HG02678 (cell line): ENCODE measurements around the gene ACKR2.

ENCODE experiments used
- ATAC-seq: cut with Tn5 transposase; IDR thresholded peaks from one replicate; pipeline ENCODE4 v1.9.1; 2021; ENCODE audit warnings: mild to moderate bottlenecking, moderate library complexity; ENCODE audit not compliant: unreplicated experiment

ACKR2 gene

DNA sequence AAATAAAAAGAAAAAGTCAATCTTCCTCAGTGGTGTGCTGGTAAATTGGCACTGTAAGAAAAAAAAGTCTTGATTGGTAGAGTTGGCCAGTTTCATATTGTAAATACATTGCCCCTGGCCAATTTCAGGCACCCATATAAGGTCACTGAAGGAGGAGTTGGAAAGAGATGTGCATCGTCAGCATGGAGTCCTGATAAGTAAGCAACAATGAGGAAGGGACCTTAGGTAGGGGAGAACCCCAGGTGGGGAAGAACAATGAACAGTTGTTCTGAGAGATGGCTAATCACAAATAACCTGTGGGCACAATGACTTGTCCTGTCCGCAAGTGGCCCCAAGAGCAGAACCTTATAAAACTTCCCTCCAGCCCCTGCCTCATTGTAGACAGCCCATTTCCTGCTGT lies 75.1 kb downstream of the ACKR2 start:
- ATAC-seq = no peak

DNA sequence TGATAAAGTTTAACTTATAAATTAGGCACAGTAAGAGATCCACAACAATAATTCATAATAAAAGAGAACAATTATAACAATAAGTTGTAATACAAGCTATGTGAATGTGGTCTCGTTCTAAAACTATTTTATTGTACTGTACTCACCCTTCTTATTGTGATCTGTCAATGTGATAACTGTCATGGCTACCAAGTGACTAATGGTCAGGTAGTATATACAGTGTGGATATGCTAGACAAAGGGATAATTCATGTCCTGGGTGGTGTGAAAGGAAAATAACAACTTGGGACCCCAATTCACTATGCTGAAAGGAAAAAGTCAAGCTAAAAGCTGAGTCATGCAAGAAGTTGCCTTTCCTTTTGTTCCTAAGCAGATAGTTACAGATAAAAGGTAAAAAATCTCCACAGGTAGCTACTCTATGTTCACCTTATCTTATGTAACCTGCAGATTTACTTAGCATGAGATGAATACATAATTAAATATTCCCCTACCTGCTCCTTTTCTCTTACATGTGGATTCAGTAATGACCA lies 77.1 kb downstream of the ACKR2 start:
- no peak for ATAC-seq

DNA sequence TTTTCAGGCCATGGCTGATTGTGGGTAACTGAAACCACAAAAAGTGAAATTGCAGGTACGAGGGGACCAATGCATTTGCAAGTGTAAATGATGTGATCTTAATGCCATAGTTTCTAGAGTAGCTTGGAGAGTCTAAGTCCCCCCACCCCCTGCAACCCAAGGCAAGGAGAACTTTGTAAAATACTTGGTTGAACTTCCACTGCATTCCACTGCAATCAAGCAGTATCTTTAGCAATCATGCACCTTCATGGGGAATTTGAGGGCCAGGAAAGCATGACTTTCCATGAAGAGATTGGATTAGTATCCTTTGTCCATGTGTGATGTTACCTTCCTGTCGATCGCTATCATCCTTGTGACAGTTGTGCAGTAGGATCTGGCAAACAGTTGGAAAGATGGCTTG lies 77.8 kb downstream of the ACKR2 start:
- no peak for ATAC-seq

DNA sequence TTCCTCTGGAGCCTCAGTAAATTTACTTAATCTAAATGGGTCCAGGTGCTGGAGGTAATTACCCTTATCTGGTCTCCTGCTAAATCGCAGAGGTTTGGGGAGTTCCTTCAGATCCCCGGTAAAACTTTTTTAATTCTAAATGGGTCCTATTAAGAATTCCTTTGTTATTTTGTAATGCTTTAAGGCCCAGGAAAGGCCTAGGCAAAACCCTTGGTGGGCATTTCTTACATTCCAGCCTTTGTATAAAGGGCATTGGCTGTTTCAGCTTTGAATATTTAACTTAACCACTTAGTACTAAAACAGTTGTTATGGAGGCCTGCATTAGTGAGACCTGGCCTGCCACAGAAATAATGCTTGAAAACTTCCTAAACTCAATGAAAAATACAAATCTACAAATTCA lies 81.8 kb downstream of the ACKR2 start:
- no peak for ATAC-seq

DNA sequence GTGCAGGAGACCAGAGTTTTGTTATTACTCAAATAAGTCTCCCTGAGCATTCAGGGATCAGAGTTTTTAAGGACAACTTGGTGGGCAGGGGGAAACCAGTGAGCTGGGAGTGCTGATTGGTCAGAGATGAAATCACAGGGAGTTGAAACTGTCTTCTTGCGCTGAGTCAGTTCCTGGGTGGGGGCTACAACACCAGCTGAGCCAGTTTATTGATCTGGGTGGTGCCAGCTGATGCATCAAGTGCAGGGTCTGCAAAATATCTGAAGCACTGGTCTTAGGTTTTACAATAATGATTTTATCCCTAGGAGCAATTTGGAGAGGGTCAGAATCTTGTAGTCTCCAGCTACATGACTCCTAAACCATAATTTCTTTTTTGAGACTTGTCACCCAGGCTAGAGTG lies 82.9 kb downstream of the ACKR2 start:
- ATAC-seq = no peak

DNA sequence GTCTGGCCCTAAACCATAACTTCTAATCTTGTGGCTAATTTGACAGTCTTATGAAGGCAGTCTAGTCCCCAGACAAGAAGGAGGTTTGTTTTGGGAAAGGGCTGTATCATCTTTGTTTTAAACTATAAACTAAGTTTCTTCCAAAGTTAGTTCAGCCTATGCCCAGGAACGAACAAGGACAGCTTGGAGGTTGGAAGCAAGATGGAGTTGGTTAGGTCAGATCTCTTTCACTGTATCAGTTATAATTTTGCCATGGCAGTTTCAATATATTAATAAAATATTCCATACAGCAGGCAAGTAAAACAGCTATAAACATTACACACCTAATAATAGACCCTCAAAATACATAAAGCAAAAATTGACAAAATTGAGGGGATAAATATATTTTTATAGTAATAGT lies 83.6 kb downstream of the ACKR2 start:
- ATAC-seq = no peak

DNA sequence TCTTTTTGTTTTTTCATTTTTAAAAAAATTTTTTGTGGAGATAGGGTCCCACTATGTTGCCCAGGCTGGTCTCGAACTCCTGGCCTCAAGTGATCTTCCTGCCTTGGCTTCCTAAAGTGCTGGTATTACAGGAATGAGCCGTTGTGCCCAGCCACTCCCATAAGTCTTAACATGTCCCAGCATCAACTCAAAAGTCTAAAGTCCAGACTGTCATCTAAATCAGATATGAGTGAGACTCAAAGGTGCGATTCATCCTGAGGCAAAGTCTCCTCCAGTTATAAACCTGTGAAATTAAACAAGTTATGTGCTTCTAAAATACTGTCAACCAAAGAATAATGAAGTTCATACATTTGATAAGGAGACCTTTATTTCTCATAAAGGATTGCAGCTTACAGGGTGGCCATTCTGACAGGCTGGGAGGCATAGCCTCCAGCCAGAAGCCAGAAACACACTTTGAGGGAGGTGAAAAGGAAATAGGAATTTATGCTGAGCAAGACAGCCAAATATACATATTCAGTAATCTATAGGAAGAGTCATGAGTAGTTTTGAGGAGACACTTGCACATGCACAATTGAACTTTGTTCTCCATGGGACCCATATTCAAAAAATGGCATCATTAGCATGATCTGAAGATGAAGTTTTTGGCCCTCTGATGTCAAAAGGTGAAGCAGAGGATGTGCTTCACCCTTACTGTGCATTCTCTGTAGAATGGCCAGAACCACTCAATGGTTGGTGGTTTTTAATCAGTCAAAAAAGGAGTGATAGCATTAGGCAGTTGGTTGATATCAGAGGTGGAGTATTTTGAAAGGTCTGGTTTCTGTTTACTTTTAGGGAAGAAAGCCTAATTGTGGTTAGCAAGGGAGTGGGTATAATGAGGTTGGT lies 85.7 kb downstream of the ACKR2 start:
- no peak for ATAC-seq

DNA sequence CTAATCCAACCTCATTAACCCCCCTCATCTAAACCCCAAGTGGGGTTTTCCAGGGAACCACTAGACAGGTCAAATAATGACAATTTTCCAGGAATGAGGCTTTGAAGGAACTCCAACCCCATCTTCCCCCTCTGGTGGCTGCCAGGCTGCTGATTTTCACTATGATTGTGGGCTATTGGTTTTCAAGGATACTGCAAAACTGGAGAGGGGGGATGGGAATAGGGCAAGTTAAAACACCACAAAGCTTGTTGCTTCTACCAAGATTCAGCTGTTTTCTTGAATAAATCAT lies 86.3 kb downstream of the ACKR2 start:
- no peak for ATAC-seq

DNA sequence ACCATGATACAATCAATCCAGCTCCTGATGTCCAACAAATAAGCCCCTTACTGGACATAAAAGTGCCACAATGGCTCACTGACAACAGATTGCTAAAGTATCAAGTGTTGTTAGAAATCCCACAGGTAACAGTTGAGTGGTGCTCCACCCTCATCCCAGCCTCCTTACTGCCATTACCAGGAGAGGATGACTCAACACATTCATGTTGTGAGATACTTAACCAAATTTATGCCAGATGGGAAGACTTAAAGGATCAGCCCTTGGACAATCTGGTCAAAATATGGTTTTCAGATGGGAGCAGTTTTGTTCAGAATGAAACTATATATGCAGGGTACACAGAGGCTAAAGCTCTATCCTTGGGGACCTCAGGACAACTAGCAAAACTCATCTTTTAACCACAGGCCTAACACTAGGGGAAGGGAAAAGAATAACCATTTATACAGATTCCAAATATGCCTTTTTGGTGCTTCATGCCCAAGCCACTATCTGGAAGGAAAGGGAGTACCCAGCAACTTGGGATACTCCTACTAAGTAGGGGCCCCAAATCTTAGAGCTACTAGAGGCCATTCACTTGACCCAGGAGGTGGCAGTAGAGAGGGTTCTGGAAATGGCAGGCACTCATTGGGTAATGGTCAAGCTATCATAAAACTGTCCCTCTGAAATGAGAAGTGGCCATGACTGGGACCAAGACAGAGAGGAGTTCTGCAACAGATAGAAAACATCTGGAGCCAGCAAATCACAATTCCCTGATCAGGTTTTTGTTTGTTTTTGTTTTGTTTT lies 89.8 kb downstream of the ACKR2 start:
- ATAC-seq = no peak

DNA sequence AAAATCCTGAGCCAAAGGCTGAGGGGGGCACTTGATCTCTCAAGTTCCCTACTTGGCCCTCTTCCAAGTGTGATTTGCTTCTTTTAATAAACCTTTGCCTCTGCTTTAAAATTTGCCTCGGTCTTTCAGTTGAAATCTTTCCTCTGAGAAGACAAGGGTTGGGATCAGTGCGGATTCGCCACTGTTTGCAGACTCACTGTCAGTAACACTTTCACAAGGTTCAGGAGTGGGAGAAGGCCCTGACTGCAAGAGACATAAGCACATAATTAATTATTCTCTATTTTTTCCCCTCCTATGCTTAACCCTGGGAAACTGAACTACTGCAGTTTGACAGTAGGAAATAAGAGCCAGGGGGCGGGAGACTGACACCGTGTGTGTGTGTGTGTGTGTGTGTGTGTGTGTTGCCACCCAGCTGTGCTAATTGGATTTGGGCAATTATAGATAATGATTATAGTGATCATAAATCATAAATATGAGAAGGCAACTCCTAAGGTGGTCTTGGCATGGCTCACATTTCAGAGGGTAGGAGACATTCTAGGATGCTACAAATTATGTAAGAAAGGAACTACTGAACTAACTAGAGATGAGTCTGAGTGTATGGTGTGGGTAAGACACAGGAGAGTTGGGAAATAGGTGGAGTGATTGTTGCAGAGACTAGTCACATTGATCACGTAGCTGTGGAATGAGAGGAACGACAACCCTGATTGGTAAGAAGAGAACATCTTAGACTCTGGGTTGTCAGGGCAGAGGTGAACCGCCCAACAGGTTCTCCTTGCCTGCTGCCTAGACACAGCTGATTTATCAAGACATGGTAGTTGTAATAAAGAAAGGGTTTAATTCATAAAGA lies 91.2 kb downstream of the ACKR2 start:
- ATAC-seq = no peak

DNA sequence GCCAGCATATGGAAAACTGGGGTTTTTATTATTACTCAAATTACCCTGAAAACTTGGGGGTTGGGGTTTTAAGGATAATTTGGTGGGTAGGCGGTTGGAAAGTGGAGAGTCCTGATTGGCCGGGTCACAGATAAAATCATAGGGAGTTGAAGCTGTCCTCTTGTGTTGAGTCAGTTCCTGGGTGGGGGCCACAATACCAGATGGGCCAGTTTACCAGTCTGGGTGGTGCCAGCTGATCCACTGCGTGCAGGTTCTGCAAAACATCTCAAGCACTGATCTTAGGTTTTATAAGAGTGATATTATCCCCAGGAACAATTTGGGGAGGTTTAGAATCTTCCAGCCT lies 91.8 kb downstream of the ACKR2 start:
- no peak for ATAC-seq

DNA sequence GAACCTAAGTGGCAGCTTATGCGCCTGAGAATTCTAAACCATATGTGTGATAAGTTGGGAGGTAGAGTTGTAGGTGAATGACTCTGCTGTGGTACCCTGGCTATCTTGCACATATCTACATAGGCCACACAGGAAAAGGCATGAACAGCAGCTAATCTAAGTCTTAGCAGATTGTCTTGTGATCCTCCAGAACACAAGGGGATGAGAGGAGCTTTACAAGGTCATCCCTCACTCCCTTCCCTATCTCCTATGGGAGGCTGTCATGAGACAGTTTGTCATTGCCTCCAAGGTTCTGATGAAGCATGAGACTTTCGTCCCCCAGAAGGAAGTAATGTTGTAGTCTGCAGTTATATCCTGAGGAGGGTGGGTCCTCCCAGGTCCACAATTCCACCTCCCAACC lies 93.0 kb downstream of the ACKR2 start:
- no peak for ATAC-seq

DNA sequence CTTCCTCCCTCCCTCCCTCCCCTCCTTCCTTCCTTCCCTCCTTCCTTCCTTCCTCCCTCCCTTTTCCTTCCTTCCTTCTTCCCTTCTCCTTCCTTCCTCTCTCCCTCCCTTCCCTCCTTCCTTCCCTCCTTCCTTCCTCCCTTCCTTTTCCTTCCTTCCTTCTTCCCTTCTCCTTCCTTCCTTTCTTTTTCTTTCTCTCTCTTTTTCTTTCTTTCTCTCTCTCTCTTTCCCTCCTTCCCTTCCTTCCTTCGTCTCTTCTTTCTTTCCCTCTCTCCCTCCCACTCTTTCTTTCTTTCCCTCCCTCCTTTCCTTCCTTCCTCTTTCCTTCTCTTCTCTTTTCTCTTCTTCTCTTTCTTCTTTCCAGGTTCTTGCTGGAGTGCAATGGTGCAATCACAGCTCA lies 94.8 kb downstream of the ACKR2 start:
- ATAC-seq = no peak

DNA sequence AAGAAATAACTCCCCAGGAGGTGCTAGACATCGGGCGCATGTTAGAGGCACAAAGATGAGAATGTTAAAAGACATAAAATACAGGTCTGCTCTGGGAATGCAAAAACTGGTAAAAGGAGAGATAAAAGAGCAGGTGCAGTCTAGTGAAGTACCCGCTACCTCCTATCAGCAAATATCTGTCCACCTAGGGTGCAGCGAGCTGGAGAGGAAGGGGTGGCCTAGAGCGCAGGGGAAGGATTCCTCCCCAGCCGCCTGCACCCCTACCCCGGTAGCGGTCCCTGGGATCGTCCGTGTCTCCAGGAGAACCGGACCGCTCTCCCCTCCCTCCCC lies 96.5 kb downstream of the ACKR2 start:
- ATAC-seq = no peak

DNA sequence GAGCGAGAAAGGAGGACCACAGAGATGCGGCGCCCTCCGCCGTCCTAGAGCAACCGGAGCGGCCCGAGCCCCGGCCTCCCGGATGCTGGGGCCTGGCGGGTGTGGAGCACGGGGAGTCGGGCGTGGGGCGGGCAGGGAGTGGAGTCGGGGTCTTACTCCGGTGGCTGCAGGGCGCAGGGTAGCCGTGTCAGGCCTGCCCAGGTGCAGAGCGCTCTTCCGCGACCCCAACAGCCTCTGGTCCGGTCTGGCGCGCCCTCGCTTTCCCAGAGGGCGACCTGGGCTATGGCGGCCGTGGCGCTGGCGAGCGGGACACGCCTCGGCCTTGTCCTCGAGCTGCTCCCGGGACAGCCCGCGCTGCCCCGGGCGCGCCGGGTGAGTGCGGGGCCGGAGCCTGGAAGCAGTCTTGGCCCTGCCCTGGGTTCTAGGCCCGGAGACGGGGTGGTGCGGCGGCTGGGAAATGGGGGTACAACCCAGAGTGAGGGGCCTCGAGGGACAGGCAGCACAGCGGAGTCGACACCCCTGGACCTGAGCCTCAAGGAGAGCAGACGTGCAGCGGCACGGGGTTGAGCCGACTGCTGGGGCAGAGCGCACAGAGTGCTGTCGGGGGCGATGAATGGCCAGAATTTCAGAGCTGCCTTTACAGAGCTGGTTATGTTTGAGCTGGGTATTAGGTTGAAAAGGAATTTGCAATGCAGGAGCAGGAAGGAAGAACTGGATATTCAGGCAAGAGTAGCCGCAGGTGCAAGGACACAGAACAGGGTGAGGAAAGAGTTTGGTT lies 97.0 kb downstream of the ACKR2 start, which contains the start of gene ZNF662:
TSS of gene ZNF662 (plus strand) at position 73 of the 778 bp plus-strand sequence. CDS start 1,973 bp downstream, outside the sequence.
- no peak for ATAC-seq

DNA sequence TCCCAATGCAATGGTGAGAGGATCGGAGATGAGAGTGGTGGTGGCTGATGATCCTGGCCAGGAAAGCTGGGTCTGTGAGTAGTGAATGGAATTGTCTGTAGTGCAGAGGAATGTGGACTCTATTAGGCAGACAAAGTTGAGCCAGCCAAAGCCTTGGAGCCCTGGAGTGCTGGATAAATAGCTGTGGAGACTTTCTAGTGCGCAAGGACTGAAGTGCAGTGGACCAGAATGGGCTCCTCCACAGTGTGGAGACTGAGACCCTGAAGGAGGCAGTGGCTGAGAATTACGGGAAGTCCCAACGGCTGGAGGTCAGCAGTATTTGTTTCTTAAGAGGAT lies 97.6 kb downstream of the ACKR2 start:
- ATAC-seq = no peak

DNA sequence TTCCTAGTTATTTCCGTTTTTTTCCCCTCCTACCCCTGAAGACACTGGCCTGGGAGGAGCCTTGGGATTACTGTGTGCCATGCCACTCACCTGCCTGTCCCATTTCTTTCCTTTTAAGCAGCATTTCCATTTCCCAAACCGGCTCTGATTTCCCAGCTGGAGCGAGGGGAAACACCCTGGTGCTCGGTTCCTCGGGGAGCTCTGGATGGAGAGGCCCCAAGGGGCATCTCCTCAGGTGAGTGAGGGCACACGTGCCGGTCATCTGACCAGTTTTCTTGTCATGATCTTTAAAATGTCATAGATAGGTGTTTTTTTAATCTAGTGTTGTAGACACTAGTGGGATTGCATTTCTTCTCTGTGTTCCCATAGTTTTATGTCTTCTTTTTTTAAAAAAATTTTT lies 99.4 kb downstream of the ACKR2 start:
- ATAC-seq = no peak

DNA sequence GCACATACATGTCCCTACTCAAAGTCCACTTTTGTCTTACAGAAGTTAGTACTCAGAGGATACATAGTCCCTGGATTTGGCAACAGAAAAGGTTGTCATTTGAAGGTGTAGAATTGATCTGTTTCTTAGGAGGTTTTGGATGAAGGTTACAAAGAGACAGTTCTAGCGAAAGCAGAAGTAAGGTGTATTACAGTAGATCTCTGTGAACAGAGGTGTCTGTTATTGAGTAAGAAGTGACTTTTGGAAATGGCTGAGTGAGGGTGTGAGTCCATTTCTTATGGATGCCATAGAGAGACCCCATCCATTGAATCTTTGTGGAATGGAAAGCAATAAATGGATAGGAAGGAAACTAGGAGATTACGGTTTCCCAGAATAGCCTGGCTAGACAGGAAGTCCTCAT lies 102.3 kb downstream of the ACKR2 start:
- ATAC-seq = no peak

DNA sequence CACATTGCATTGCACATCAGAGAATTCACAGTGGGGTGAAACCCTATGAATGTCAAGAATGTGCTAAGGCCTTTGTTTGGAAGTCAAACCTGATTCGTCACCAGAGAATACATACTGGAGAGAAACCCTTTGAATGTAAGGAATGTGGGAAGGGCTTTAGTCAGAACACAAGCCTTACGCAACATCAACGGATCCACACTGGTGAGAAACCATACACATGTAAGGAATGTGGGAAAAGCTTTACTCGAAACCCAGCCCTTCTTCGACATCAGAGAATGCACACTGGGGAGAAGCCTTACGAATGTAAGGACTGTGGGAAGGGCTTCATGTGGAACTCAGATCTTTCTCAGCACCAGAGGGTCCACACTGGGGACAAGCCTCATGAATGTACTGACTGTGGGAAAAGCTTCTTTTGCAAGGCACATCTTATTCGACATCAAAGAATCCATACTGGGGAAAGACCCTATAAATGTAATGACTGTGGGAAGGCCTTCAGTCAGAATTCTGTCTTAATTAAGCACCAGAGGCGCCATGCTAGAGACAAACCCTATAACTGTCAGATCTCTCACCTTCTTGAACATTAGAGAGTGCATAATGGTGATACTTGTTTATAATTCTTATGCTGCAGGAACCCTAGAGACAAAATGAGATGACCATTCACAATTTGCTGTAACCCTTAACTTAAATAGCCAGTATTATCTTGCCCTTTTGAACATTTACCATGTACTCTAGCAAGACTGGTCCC lies 105.7 kb downstream of the ACKR2 start:
- no peak for ATAC-seq
